Spleen (tissue), 11 donors: ENCODE results near the gene MRI1. TPM values are rescaled to one million over a fixed set of nuclear protein-coding genes. Genes with fewer than 3 reads are reported as not detected.
"Not testable (repeated sequence)": the region's sequence is repeated elsewhere in the genome, so short reads cannot be mapped to it uniquely, and the experiment has no call there.

Source experiments
- DNase-seq: peaks from one replicate; pipeline ENCODE4 v3.0.0-alpha.2; 2020
- H3K27ac ChIP-seq, 8 donors: fragments of 200-600 bp; sonication (generic) in 7 of 8; 1 replicate in 4 of 8; 2 replicates in 4 of 8; pipeline versions ENCODE4 v1.5.0 to v1.8.0; 2016 to 2021; ENCODE audit warnings: inconsistent platforms in 4 of 8, mild to moderate bottlenecking in 4 of 8, moderate library complexity in 1 of 8
- H3K27me3 ChIP-seq, 7 donors: fragments of 200-600 bp; sonication (generic) in 6 of 7; replicated peaks in 1 of 7; 1 replicate in 4 of 7; 2 replicates in 3 of 7; pipeline versions ENCODE4 v1.5.0 to v1.8.0; 2016 to 2021; ENCODE audit warnings: inconsistent platforms in 3 of 7, mild to moderate bottlenecking in 1 of 7
- H3K36me3 ChIP-seq, 6 donors: fragments of 200-600 bp; sonication (generic) in 5 of 6; 1 replicate in 4 of 6; 2 replicates in 2 of 6; pipeline versions ENCODE4 v1.5.0 to v1.8.0; 2016 to 2021; ENCODE audit warnings: inconsistent platforms in 2 of 6
- H3K4me1 ChIP-seq, 6 donors: fragments of 200-600 bp; sonication (generic) in 5 of 6; 1 replicate in 3 of 6; 2 replicates in 3 of 6; pipeline versions ENCODE4 v1.5.0 to v1.8.0; 2016 to 2021; ENCODE audit warnings: inconsistent platforms in 3 of 6
- H3K4me3 ChIP-seq, 8 donors: fragments of 200-600 bp; sonication (generic) in 7 of 8; 1 replicate in 4 of 8; 2 replicates in 4 of 8; pipeline versions ENCODE4 v1.5.0 to v1.8.0; 2016 to 2021; ENCODE audit warnings: inconsistent platforms in 4 of 8, mild to moderate bottlenecking in 4 of 8, moderate library complexity in 2 of 8
- H3K9me3 ChIP-seq, 8 donors: fragments of 200-600 bp; sonication (generic) in 7 of 8; 1 replicate in 4 of 8; 2 replicates in 4 of 8; pipeline versions ENCODE4 v1.5.0 to v1.8.0; 2016 to 2021; ENCODE audit warnings: inconsistent platforms in 4 of 8
- POLR2A ChIP-seq, 3 donors: fragments of 450-650 bp; IDR thresholded peaks; one replicate each; pipeline ENCODE4 v1.5.1; 2017; ENCODE audit warnings: antibody characterized with exemption in 3 of 3, mild to moderate bottlenecking in 1 of 3
- POLR2AphosphoS5 ChIP-seq, 3 donors: sonication (generic); formaldehyde crosslinking; IDR thresholded peaks; one replicate each; pipeline ENCODE4 v1.5.1; 2017; ENCODE audit warnings: antibody characterized with exemption in 3 of 3
- WGBS, 5 donors: extraction: QIAGEN DNeasy Blood & Tissue Kit in 3 of 5; methylation state at CpG; one replicate each; pipeline versions ENCODE4 v1.1.5 to v1.1.7; 2013 to 2018; 5-methylcytosine and 5-hydroxymethylcytosine counted together
- intact Hi-C: fragments of 100-400 bp; cut with DNase I; formaldehyde crosslinking; loops from one replicate; pipeline ENCODE4 v1.15.0; 2023; ENCODE audit warnings: low total_unique reads
- polyA plus RNA-seq, 3 donors: library from polyadenylated mRNA; stranded (reverse); fragments of 200-250 nt; gene quantifications; one replicate each; pipeline ENCODE4 v1.2.1, GENCODE V29; 2013
- total RNA-seq, 7 donors: library from RNA; depleted of rRNA in 3 of 7; stranded (reverse); fragments of >200 nt in 3 of 7; fragmentation: NEBNext Ultra II Directional in 4 of 7; extraction: Animal tissue kit (Norgen Biotek cat#: 25700) in 4 of 7; gene quantifications; one replicate each; pipeline versions ENCODE4 v1.1.0 to v1.2.1, GENCODE V29; 2016 to 2021
- TF ChIP-seq, protein P1 (sequence below), 11 experiments: fragments of 200-600 bp in 7 of 11; fragments of 450-650 bp in 4 of 11; sonication (generic) in 4 of 11; IDR thresholded peaks in 8 of 11; conservative IDR thresholded peaks in 3 of 11; 1 replicate in 7 of 11; 2 replicates in 4 of 11; pipeline versions ENCODE4 v1.4.0 to v1.8.0; 2016 to 2021; ENCODE audit warnings: antibody characterized with exemption in 11 of 11, inconsistent platforms in 4 of 11, mild to moderate bottlenecking in 1 of 11
- donor health status: healthy with polysubstance abuse.
- donor health status: DM: no; HTN: no; CAD: no; lungs with moderate emphysema.
- donor health status: DM: no; HTN: no; CAD: no.
- donor health status: Bipolar disorder and iron deficiency.
- donor health status: healthy.
- donor health status: DM: no; HTN: no; CAD: no.
- donor health status: DM: yes; HTN: yes; CAD: no.

MRI1 gene
- total and polyA plus RNA-seq, 10 donors = 21.2 to 64.6 (median 35.3) TPM

GRCh38 chr19:13748169-13748828, 16.0 kb upstream of the MRI1 start:
- no peak for DNase-seq
- no peaks in the 10 kb centered on the region for H3K27me3 ChIP-seq
- H3K4me3 ChIP-seq = peak overlapping the region; percentile 61 to 88 (median 77)
- 2 to 6% (median 4%) methylated on average over 15 to 25 of the region's 25 CpGs for WGBS, 5 donors
- peaks cover 12 to 44% (median 21%) of the 10 kb centered on the region in 6 donors for H3K4me1 ChIP-seq
- peaks cover 0 to 3% (median 0%) of the 10 kb centered on the region in 8 donors for H3K9me3 ChIP-seq
- intact Hi-C loops = no loop called here
- TF ChIP-seq, protein P1, sequence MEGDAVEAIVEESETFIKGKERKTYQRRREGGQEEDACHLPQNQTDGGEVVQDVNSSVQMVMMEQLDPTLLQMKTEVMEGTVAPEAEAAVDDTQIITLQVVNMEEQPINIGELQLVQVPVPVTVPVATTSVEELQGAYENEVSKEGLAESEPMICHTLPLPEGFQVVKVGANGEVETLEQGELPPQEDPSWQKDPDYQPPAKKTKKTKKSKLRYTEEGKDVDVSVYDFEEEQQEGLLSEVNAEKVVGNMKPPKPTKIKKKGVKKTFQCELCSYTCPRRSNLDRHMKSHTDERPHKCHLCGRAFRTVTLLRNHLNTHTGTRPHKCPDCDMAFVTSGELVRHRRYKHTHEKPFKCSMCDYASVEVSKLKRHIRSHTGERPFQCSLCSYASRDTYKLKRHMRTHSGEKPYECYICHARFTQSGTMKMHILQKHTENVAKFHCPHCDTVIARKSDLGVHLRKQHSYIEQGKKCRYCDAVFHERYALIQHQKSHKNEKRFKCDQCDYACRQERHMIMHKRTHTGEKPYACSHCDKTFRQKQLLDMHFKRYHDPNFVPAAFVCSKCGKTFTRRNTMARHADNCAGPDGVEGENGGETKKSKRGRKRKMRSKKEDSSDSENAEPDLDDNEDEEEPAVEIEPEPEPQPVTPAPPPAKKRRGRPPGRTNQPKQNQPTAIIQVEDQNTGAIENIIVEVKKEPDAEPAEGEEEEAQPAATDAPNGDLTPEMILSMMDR (IDR thresholded peaks at IDR 0.05 in 8 of 11, conservative IDR thresholded peaks at IDR 0.05 in 3 of 11) = no peak
- TF ChIP-seq POLR2A (IDR thresholded peaks at IDR 0.05) (no peak), POLR2AphosphoS5 (IDR thresholded peaks at IDR 0.05) (no peak)
- peaks cover 0 to 28% (median 21%) of the 10 kb centered on the region in 6 donors for H3K36me3 ChIP-seq
- peak overlapping the region; percentile 80 to 96 (median 91) for H3K27ac ChIP-seq

DNA sequence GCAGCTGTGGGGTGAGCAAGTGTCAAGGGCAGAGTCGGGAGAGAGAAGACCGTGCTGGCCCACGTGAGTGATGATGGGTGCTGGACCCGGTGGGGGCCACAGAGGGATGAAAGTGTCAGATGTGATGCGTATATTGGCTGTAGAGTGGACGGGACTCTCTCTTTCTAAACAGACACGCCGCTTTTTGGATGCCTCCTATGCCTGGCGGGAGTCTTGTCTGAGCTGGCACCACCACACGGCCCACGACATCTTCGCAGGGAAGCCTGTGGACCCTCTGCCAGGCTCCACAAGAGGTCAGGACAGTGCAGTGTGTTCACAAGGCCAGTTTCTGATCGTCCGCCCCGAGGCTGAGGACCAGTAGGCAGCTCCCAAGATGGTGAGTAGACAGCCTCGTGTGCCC, 12.9 kb upstream of the MRI1 start:
- DNase-seq = no peak
- peaks cover 0 to 3% (median 0%) of the 10 kb centered on the region in 8 donors for H3K9me3 ChIP-seq
- no peak for TF ChIP-seq POLR2A (IDR thresholded peaks at IDR 0.05)
- no peak for TF ChIP-seq POLR2AphosphoS5 (IDR thresholded peaks at IDR 0.05)
- TF ChIP-seq, protein P1 (IDR thresholded peaks at IDR 0.05 in 8 of 11, conservative IDR thresholded peaks at IDR 0.05 in 3 of 11) = no peak
- H3K36me3 ChIP-seq = peaks cover 6 to 59% (median 52%) of the 10 kb centered on the region in 6 donors
- peaks cover 12 to 44% (median 21%) of the 10 kb centered on the region in 6 donors for H3K4me1 ChIP-seq
- H3K27ac ChIP-seq = no peak overlapping the region
- intact Hi-C loops = no loop called here
- H3K4me3 ChIP-seq = no peak overlapping the region
- 90 to 94% (median 92%) methylated on average over 16 of the region's 16 CpGs for WGBS, 5 donors
- H3K27me3 ChIP-seq = no peaks in the 10 kb centered on the region

DNA sequence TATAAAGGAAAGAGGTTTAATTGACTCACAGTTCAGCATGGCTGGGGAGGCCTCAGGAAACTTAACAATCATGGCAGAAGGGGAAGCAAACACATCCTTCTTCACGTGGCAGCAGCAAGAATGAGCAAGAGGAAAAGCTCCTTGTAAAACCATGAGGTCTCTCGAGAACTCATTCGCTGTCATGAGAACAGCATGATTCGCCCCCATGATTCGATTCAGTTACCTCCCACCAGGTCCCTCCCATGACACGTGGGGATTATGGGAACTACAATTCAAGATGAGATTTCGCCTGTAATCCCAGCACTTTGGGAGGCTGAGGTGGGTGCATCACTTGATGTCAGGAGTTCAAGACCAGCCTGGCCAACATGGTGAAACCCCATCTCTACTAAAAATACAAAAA, 10.7 kb upstream of the MRI1 start:
- intact Hi-C loops, H3K9me3 ChIP-seq, H3K4me3 ChIP-seq, H3K27me3 ChIP-seq, H3K27ac ChIP-seq, DNase-seq: not testable (repeated sequence)
- 80 to 92% (median 86%) methylated on average over 7 of the region's 7 CpGs for WGBS, 5 donors
- H3K36me3 ChIP-seq = peaks cover 6 to 81% (median 73%) of the 10 kb centered on the region in 6 donors
- H3K4me1 ChIP-seq = peaks cover 8 to 32% (median 15%) of the 10 kb centered on the region in 6 donors

- WGBS, 5 donors = 98 to 99% (median 99%) methylated on average over 9 of the region's 9 CpGs
- Histone ChIP-seq H3K4me1 (peaks cover 0 to 7% (median 0%) of the 10 kb centered on the region in 6 donors), H3K9me3 (no peaks in the 10 kb centered on the region), H3K27ac (no peak overlapping the region), H3K36me3 (peaks cover 8 to 100% (median 98%) of the 10 kb centered on the region in 6 donors), H3K4me3 (no peak overlapping the region), H3K27me3 (no peaks in the 10 kb centered on the region)
- TF ChIP-seq POLR2AphosphoS5 (IDR thresholded peaks at IDR 0.05) (no peak), POLR2A (IDR thresholded peaks at IDR 0.05) (no peak)
- TF ChIP-seq, protein P1 (IDR thresholded peaks at IDR 0.05 in 8 of 11, conservative IDR thresholded peaks at IDR 0.05 in 3 of 11) = no peak
- no peak for DNase-seq
- intact Hi-C loops = no loop called here
Observed at GRCh38 chr19:13756210-13756609, 8.1 kb upstream of the MRI1 start.
